Skin of body (tissue), 2 donors: ENCODE results near the gene CSTB. TPM values are rescaled to one million over a fixed set of nuclear protein-coding genes. Genes with fewer than 3 reads are reported as not detected.
"Not testable (repeated sequence)": the region's sequence is repeated elsewhere in the genome, so short reads cannot be mapped to it uniquely, and the experiment has no call there.

Experiments
- DNase-seq: peaks from one replicate; lab custom pipeline; 2025; lab: John Stamatoyannopoulos, UW
- total RNA-seq: library from RNA; depleted of rRNA; stranded (reverse); fragments of >200 nt; gene quantifications from one replicate; pipeline ENCODE4 v1.2.3, GENCODE V29; 2014

Gene CSTB, protein sequence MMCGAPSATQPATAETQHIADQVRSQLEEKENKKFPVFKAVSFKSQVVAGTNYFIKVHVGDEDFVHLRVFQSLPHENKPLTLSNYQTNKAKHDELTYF
- total RNA-seq, result 21.0 TPM

DNA sequence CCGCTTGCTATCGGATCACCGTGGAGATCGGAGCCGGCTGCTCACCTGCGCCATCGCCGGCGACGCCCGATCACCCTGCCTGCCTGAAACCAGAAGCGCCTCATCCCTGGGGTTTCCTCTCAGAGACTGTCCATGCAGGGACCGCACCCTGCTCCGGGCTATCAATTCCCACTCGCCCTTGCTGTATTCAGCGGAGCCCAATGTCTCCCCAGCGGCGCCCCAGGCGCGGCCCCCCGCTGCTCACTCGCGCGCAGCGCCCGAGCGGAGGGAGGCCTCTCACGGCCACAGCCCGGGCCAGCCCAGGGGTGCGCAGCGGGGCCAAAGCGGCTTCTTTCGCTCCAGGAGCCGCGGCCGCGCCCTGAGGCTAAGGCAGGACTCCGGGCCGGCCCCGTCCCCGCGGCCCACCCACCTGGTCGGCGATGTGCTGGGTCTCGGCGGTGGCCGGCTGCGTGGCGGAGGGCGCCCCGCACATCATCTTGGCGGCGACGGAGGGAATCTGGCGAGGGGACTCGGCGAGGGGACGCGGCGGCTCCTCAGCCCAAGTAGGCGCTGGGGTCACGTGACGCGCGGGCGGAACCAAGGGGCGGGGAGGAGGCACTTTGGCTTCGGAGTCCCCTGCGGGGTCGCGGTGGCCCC, at the start of gene CSTB:
Gene CSTB, minus strand, starts transcription at position 514 of the 636 bp plus-strand sequence. Its CDS starts 39 bp downstream, at position 475.
- peak; percentile 39 for DNase-seq

DNA sequence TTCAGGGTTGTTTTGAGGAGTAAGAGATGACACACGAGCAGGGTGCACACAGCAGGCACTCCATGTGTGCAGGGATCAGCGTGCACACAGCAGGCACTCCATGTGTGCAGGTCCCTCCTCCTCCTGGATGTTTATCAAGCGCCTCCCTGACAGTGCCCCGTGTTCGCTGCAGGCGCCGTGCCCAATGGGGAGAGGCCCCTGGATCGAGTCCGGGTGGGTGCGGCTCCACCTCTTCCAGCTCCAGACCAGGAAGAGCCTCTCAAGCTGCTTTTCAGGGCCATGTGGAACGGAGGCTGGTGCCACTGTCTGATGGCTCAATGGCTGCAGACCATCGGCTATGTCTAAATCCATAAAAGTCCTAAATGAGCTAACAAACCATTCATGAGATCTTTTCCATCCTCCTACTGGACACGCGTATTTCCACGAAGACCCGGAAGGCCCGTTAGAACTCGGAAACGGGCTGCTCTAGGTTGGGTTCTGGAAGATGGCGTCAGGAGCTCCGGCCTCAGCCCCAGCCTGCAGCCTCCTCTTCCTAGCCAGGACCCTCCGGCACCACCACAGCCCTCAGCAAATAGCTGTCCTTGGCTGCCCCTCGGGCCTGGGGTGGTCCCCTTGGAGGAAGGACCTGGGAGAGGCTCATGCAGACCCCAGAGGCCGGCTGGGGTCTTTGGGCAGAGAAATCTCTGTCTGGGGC, 49.3 kb upstream of the CSTB start:
- DNase-seq, result no peak

DNA sequence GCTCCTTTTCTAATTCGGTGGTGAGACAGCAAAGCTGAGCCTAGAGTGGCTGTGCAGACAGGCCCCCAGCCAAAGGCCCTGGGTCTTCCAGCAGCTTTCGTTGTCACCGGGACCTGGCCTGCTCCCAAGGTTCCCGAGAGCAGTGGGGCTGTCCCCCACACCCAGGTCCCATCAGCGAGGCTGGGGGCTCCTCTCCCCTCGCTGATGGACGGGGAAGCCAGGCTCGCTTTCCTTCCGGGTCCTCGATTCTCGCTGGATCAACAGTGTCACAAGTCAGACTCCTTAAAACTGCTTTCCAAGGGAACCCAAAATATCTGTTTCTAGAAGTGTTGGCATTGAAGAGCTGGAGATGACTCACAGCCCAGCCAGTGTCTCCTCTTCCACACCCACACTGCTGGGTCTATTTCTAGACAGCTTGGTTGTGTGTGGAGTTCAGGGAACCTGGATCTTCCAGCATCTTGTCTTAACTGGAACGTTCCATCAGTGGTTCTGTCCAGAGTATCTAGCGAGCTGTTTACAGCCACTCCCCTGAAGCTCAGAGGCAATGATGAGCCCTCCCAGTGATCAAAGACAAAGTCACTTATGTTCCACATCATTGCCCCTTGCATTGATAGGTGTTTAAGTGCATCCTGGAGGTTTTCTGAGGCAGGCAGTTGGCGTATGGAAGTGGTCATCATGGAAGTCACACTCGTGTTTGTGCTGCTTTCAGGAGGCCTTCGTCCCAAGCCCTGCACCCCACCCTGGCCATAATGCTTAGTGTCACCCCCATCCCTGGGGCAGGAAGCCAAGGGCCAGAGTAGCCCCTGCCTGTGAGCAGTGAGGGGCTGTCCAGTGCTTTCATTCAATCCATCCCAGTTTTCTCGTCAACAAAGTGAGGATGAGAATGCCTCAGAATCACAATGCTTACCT, 48.5 kb upstream of the CSTB start:
- no peak for DNase-seq

DNA sequence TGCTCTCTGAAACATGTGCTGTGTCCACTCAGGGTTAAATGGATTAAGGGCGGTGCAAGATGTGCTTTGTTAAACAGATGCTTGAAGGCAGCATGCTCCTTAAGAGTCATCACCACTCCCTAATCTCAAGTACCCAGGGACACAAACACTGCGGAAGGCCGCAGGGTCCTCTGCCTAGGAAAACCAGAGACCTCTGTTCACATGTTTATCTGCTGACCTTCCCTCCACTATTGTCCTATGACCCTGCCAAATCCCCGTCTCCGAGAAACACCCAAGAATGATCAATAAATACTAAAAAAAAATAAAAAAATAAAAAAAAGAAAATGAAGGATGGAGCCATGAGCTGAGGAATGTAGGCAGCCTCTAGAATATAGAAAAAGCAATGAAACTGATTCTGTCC, 46.6 kb upstream of the CSTB start:
- DNase-seq, result not testable (repeated sequence)

DNA sequence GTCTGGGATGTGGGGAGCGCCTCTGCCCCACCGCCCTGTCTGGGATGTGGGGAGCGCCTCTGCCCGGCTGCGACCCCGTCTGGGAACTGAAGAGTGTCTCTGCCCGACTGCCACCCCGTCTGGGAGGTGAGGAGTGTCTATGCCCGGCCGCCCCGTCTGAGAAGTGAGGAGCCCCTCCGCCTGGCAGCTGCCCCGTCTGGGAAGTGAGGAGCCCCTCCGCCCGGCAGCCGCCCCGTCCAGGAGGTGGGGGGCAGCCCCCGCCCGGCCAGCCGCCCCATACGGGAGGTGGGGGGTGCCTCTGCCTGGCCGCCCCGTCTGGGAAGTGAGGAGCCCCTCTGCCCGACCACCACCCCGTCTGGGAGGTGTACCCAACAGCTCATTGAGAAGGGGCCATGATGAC, 46.1 kb upstream of the CSTB start:
- DNase-seq, result not testable (repeated sequence)

DNA sequence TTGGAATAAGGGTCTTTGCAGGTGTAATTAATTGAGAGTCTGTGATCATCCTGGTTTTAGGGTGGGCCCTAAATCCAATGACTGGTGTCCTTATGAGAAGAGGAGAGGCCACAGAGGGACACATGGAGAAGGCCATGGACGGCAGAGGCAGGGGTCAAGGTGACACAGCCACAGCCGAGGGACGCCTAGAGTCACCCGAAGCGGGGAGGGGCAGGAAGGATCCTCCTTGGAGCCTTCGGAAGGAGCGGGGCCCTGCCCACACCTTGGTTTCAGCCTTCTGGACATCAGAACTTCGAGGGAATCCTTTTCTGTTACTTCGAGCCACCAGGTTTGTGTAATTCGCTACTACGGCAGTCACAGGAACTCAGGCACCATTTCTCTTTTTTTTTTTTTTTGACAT, 44.4 kb upstream of the CSTB start:
- DNase-seq, result no peak

DNA sequence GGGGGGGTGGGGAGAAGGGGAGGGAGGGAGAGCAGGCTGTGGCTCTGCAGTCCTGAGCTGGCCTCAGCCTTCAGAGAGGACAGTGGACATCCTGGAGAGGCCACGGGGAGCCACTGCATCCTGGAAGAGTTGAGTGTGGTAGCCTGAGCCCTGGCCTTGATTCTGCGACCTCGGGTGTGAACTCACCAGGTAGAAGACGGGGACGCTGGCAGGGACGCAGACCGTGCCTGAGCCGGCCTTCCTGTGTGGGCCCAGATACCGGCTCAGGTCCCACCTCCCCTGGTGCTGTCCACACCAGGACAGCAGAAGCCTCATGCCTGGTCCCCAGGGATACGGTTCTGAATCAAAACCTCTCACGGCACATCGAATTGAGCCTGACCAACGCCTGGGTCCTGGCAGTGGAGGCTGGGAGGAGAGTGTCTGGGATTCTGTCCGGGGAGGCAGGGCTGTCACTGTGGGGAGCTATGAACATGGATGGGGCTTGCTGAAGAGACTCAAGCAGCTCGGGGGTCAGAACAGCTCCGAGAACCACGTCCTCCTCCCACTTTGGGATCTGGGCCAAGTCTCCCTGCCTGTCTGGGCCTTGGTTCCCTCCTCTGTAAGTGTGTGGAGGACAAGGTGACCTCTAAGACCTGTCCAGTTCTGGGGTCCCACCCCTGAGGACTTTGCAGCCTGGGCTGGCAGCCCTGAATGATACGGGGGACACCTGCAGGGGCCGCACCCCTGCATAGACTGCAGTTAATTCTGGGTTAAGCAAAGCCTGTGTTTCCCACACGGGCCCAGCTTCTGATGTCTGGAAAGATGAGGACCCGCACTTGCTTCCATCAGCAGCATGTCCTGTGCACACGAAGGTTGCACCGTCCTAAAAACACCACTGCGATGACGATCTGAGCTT, 43.6 kb upstream of the CSTB start:
- DNase-seq, result no peak

DNA sequence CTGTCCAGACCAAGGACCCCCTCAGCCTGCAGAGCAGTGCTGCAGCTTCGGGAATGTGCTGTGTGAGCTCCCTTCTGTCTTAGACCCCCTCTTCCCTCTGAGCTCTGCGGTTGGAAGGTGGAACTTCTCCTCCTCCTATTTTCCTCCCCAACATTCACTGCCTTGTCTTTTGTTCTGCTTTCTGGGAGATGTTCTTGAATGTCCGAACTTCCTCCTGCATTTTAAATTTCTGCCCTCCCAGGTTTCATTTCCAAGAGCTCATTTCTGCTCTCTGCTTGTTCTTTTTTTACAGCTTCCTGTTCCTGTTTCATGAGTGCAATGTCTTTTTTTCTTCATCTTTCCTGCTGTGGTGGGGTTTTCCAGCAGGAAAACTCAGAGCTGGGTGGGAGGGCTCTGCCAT, 42.6 kb upstream of the CSTB start:
- DNase-seq, result no peak

DNA sequence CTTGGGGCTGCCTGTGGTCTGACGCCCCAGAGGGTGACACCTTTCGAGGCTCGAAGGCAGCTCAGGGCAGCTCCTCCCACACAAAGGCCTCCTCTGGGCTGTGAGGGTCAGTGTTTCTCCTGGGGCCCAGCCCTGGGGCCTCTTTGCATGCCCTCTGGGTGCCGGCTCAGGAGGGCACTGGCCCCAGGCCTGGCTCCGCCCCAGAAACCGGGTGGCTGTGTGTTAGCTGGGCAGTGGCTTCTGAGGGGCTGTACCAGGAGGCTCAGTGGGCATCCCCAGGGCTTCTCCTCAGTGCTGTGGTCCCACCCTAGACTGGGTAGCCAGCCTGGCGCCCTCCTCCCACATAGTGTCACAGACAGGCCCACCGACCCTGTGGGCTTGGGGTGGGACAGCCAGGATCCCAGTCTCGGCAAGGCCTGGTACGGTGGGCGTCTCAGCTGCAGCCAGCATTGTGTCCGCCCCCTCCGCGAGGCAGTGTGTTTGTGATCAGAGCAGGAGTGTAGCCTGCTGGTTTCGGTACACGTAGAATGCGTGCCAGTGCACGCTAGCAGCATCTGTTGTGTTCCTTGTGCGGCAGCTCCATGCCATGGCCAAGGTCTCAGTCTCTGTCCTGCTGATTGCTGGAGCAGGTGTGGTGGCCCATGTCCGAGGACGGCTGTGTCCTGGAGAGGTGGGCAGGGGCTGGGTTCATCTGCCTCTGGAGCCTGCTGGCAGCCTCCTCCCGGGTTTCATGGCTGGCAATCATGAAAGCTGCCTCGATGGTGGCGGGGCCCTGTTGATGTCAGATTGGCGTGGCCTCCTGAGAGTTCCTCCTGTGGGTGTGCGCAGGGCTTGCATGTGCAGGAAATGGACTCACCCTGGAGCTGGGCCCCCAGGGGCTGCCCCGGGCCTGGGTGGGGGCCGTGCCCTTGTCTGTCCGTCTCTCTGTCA, 41.3 kb upstream of the CSTB start:
- DNase-seq, result no peak

DNA sequence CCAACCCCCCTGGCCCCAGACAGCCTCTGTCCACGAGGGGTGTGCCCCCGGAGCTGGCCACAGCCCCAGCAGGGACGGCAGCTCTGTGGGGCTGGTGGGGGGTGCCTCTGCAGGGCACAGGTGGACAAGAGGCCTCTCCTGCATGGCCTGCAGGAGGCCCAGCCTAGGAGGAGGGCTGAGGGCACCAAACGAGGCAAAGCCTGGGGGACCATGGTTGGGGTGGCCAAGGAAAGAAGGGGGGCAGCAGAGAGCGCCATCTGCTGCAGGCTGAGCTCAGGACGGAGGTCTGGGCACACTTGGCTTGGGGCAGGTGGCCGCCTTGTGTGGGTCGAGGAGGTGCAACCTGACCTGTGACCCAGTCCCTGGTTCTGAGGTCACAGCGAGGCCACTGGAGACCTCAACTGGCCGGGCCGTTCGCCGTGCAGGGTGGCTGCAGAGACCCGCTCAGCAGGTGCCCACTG, 40.5 kb upstream of the CSTB start:
- no peak for DNase-seq

DNA sequence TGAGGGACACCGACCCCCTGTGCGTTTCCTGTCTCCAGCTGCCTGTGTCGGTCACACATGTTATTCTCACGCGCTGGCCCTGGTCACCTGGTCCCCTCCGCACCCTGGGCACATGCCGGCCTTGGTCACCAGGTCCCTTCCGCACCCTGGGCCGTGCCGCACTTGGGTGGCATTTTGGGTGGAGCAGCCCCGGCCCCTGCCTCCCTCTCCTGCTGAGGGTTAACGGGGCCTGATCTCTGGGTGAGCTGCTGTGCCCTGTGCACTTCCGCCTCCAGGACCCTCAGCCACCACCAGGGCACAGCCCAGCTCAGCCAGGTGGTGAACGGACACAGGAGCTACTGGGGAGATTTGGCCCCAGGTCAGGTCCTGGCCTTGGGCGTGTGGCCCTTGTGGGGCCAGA, 39.9 kb upstream of the CSTB start:
- DNase-seq, result no peak

DNA sequence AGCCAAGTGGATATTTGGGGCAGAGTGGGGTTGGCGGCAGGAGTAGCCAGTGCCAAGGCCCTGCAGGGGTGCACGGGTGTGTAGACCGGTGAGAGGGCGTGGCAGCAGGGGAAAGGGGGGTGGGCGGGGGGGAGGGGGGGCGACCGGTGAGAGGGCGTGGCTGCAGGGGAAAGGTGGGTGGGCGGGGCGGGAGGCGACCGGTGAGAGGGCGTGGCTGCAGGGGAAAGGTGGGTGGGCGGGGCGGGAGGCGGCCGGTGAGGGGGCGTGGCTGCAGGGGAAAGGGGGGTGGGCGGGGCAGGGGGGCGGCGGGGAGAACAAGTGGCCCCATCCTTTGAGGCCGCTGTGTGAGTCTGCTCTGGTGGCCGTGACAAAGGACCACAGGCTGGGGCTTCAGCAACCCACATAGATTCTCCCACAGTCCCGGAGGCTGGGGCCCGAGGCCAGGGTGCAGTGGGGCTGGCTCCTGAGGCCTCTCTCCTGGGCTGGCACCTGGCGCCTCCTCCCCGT, 39.1 kb upstream of the CSTB start:
- DNase-seq, result no peak

DNA sequence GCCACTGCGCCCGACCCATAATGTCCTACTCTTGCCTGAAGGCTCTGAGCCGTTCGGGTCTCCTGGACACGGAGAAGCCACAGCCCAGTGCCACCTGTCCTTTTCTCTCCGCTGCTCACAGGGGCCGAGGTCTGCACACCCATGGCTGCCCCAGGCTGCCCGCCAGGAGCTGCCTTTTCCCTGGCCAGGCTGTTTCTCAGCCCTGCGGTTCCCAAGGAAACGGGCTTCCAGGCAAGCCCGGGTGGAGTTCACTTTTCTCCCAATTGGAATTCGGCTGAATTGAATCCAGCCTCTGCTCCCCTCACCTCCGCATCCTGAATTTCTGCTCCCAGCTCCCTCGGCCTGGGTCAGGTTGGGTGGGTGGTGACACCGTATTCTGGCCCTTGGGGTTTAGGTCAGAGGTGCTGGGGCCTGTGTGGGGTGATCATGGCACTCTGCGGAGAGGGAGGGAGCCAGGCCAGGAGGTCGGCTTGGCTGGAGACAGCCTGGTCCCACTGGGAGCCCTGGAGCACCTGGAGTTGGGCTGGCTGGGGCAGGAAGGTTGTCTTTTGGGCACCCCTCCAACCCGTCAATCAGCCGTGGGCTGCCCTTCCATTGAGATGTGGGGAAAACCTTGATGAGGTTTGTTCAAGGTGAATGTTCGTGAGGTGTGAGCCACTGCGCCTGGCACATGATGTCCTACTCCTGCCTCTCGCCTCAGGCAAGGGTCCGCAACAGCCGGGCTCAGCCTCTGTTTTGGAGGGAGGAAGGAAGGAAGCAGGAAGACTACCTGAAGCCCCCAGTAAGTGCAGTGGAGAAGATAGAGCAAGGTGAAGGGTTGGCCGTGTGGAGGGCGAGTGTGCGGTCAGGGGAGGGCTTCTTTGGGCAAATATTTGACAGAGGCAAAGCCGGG, 38.4 kb upstream of the CSTB start:
- DNase-seq, result no peak

DNA sequence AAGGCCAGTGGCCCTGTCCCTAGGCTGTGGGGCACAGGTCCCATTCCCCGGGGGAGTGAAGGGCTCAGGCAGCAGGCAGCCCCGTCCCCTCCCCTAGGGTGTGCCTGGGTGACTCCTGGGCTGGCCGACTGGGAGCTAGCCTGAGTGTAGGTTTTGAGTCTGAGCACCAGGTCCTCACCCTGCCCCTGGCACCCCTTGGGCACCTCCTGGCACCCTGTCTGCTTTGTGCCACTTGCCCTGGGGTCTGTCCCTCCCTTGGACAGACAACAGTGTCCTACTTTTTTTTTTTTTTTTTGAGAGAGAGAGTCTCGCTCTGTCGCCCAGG, 37.5 kb upstream of the CSTB start:
- no peak for DNase-seq

DNA sequence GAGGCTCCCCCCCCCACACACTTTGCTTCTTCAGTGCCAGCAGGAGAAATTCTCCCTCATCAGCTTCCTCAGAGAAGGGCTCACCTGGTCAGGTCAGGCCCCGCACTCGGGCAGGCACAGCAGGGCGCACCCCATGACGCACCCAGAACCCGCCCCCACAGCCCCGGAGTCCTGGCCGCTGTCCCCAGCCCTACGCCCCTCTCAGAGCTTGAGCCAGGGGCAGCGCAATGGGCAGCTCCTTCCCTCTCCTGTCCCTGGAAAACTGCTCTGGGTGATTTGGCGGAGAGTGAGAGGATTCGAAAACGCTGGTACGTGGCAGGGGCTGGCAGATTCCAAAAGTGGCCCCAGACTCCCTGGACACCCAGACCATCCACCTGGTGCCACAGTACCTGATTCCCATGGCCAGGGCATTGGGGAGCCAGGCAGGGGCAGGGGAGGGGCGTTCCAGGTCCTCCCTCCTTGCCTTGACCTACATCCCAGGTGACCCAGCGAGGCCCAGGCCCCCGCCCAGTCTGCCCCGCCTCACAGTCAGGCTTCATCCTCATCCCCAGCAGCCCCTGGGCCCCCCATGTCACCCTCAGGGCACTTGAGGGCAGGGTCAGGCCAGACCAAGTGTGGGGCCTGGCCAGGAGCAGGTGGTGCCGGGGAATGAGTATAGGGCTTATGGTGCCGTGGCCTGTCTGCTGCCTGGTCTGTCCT, 37.0 kb upstream of the CSTB start:
- DNase-seq, result no peak

DNA sequence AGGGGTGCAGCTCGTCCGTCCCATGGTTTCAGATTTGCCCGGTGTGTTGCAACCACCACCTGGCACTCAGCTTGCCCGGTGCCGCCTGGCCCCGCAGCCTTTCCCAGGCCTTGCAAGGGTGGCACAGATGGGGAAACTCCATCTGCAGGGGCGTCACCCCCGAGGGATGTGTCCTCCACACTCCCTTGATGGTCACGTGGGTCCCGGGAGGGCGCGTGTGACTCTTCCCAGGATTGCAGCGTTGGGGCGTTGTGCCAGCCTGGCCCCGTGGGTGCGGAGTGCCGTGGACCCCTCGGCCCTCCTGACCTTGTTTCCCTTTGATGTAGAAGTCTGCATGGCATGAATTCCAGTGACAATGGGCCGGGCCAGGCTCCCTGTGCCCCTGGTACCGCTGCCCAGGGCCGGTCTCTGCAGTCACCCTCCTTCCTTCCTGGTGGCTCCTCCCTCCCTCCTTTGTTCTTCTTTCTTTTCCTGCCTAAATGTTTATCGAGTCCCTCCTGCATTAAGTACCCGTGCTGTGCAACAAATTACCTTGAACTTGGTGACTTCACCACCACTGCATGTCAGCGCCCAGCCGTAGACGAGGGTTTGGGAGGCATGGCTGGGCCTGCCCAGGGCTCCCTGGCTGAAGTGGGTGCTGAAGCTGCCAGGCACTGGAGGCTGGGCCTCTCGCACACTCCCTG, 36.2 kb upstream of the CSTB start:
- no peak for DNase-seq
